Neural progenitor cell (in vitro differentiated cells): ENCODE results near the gene KIAA2012. TPM values are rescaled to one million over a fixed set of nuclear protein-coding genes. Genes with fewer than 3 reads are reported as not detected.
A peak's percentile ranks its signal among the peaks of the same experiment; 100 is the strongest.

Source experiments
- DNase-seq: peaks from one replicate; pipeline ENCODE4 v3.0.0-alpha.2; 2016; ENCODE audit warnings: low spot score
- H2AFZ ChIP-seq: fragments of 200-600 bp; sonication (generic); replicated peaks from 2 replicates; pipeline ENCODE4 v1.6.1; 2016; ENCODE audit warnings: antibody characterized with exemption
- H3F3A ChIP-seq: fragments of 200-600 bp; sonication (generic); 2 replicates; pipeline ENCODE4 v1.6.1; 2016; ENCODE audit warnings: antibody characterized with exemption, low read depth
- H3K27ac ChIP-seq: fragments of 200-600 bp; sonication (generic); 2 replicates; pipeline ENCODE4 v1.5.1; 2016; ENCODE audit warnings: mild to moderate bottlenecking
- H3K27me3 ChIP-seq: fragments of 200-600 bp; sonication (generic); 2 replicates; pipeline ENCODE4 v1.6.1; 2016; ENCODE audit warnings: mild to moderate bottlenecking, moderate library complexity
- H3K36me3 ChIP-seq: fragments of 200-600 bp; sonication (generic); 2 replicates; pipeline ENCODE4 v1.5.1; 2016
- H3K4me1 ChIP-seq: fragments of 200-600 bp; sonication (generic); 2 replicates; pipeline ENCODE4 v1.6.1; 2016; ENCODE audit warnings: mixed run types
- H3K4me2 ChIP-seq: fragments of 200-600 bp; sonication (generic); 2 replicates; pipeline ENCODE4 v1.6.1; 2016
- H3K4me3 ChIP-seq: fragments of 200-600 bp; sonication (generic); 2 replicates; pipeline ENCODE4 v1.5.1; 2016
- H3K79me2 ChIP-seq: fragments of 200-600 bp; sonication (generic); 2 replicates; pipeline ENCODE4 v1.6.1; 2016; ENCODE audit warnings: low read depth
- H3K9ac ChIP-seq: fragments of 200-600 bp; sonication (generic); 2 replicates; pipeline ENCODE4 v1.6.1; 2016
- H3K9me3 ChIP-seq: fragments of 200-600 bp; sonication (generic); 2 replicates; pipeline ENCODE4 v1.5.1; 2016; ENCODE audit warnings: low read depth
- H4K20me1 ChIP-seq: fragments of 200-600 bp; sonication (generic); 2 replicates; pipeline ENCODE4 v1.6.1; 2016; ENCODE audit warnings: low read depth
- H3K27ac Mint-ChIP-seq: 3 replicates; pipeline ENCODE4 v1.8.0; 2021; ENCODE audit warnings: mixed read lengths
- H3K27me3 Mint-ChIP-seq: 2 replicates; pipeline ENCODE4 v1.8.0; 2022; ENCODE audit warnings: low read depth, mild to moderate bottlenecking, inconsistent platforms, moderate library complexity, mixed read lengths; ENCODE audit not compliant: insufficient read depth
- H3K36me3 Mint-ChIP-seq: 3 replicates; pipeline ENCODE4 v1.8.0; 2021; ENCODE audit warnings: mixed read lengths
- H3K4me1 Mint-ChIP-seq: 3 replicates; pipeline ENCODE4 v1.8.0; 2021; ENCODE audit warnings: mixed read lengths
- H3K4me3 Mint-ChIP-seq: 3 replicates; pipeline ENCODE4 v1.8.0; 2021; ENCODE audit warnings: mild to moderate bottlenecking, moderate library complexity, mixed read lengths
- H3K9me3 Mint-ChIP-seq: 3 replicates; pipeline ENCODE4 v1.8.0; 2020; ENCODE audit warnings: mixed read lengths
- EZH2 ChIP-seq: fragments of 200-600 bp; sonication (generic); IDR thresholded peaks from 2 replicates; pipeline ENCODE4 v1.6.1; 2017; ENCODE audit warnings: antibody characterized with exemption, mild to moderate bottlenecking, moderate library complexity
- EZH2phosphoT487 ChIP-seq: fragments of 200-600 bp; sonication (generic); IDR thresholded peaks from 2 replicates; pipeline ENCODE4 v1.6.1; 2017; ENCODE audit warnings: antibody characterized with exemption
- total RNA-seq: library from RNA; depleted of rRNA; stranded (reverse); fragments of >200 nt; gene quantifications from 2 replicates; pipeline ENCODE4 v1.2.3, GENCODE V29; 2015; ENCODE audit warnings: low replicate concordance
- TF ChIP-seq, protein P1 (sequence below): fragments of 200-600 bp; sonication (generic); IDR thresholded peaks from 2 replicates; pipeline ENCODE4 v1.5.1; 2017; ENCODE audit warnings: antibody characterized with exemption, mild to moderate bottlenecking

KIAA2012 gene
- total RNA-seq, 1 donor from 2014 or later: not detected

DNA sequence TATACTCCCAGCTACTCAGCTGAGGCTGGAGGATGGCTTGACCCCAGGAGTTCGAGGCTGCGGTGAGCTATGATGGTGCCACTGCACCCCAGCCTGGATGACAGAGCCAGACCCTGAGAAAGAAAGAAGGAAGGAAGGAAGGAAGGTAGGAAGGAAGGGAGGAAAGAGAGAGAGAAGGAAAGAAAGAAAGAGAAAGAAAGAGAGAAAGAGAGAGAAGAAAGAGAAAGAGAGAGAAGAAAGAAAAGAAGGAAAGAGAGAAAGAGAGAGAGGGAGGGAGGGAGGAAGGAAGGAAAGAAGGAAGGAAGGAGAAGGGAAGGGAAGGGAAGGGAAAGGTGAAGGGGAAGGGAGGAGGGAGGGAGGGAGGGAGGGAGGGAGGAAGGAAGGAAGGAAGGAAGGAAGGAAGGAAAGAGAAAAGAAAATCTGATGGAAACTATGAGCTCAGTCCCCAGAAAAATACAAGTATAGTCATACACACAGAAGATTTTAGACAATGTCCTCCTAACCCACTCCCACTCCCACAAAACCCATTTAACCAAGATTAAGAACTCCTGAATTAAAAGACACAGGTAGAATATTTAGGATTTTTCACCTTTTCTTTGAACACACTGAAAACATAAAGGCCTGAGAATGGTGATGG is 23.8 kb upstream of the KIAA2012 start:
- Histone ChIP-seq H3K79me2 (no peaks in the 10 kb centered on the region), H3K4me3 (no peak overlapping the region), H3K27ac (no peak overlapping the region), H3K36me3 (no peaks in the 10 kb centered on the region), H3K4me2 (peak overlapping the region; percentile 26), H3F3A (peaks cover 37% of the 10 kb centered on the region), H2AFZ (no peak overlapping the region), H3K27me3 (no peaks in the 10 kb centered on the region), H4K20me1 (no peaks in the 10 kb centered on the region), H3K9me3 (no peaks in the 10 kb centered on the region), H3K9ac (no peak overlapping the region), H3K4me1 (peaks cover 50% of the 10 kb centered on the region)
- no peak for DNase-seq
- Mint-ChIP-seq H3K9me3 (no peaks in the 10 kb centered on the region), H3K36me3 (no peaks in the 10 kb centered on the region), H3K4me1 (peaks cover 54% of the 10 kb centered on the region), H3K27me3 (peaks cover 2% of the 10 kb centered on the region), H3K4me3 (no peak overlapping the region), H3K27ac (no peak overlapping the region)
- TF ChIP-seq EZH2phosphoT487: no peak

DNA sequence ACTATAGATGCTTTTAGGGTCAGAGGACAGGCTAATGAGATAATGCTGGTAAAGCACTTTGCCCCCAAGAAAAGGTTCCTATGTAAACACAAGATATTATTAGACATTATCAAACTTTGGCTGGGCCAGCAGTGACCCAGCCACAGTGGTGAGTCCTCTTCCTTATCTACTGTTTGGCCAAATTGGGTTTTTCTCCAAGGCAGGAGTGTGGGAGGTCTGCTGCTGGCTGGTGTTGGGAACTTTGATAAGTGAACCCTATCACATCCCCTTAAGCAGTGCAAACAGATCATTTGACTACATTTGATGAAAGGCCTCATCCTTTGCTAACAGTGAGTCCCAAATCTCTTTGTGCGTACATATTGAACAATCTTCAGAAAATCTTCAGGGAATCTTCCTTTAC is 23.2 kb upstream of the KIAA2012 start:
- Histone ChIP-seq H3K36me3 (no peaks in the 10 kb centered on the region), H3K9ac (no peak overlapping the region), H3F3A (peaks cover 42% of the 10 kb centered on the region), H3K79me2 (no peaks in the 10 kb centered on the region), H3K9me3 (no peaks in the 10 kb centered on the region), H3K4me3 (no peak overlapping the region), H3K4me1 (peaks cover 49% of the 10 kb centered on the region), H2AFZ (no peak overlapping the region), H3K27ac (no peak overlapping the region), H3K4me2 (peak overlapping the region; percentile 26), H4K20me1 (no peaks in the 10 kb centered on the region), H3K27me3 (no peaks in the 10 kb centered on the region)
- no peak overlapping the region for H3K27ac Mint-ChIP-seq
- no peaks in the 10 kb centered on the region for H3K9me3 Mint-ChIP-seq
- no peak overlapping the region for H3K4me3 Mint-ChIP-seq
- DNase-seq: no peak
- peaks cover 54% of the 10 kb centered on the region for H3K4me1 Mint-ChIP-seq
- H3K36me3 Mint-ChIP-seq: no peaks in the 10 kb centered on the region
- TF ChIP-seq EZH2: no peak
- peaks cover 2% of the 10 kb centered on the region for H3K27me3 Mint-ChIP-seq

GRCh38 chr2:202050652-202051051 is 22.4 kb upstream of the KIAA2012 start:
- H3K4me3 ChIP-seq: no peak overlapping the region
- H3K4me1 Mint-ChIP-seq: peaks cover 49% of the 10 kb centered on the region
- H3F3A ChIP-seq: peaks cover 36% of the 10 kb centered on the region
- peaks cover 2% of the 10 kb centered on the region for H3K27me3 Mint-ChIP-seq
- TF ChIP-seq EZH2: no peak
- no peak for TF ChIP-seq EZH2phosphoT487
- TF ChIP-seq, protein P1, sequence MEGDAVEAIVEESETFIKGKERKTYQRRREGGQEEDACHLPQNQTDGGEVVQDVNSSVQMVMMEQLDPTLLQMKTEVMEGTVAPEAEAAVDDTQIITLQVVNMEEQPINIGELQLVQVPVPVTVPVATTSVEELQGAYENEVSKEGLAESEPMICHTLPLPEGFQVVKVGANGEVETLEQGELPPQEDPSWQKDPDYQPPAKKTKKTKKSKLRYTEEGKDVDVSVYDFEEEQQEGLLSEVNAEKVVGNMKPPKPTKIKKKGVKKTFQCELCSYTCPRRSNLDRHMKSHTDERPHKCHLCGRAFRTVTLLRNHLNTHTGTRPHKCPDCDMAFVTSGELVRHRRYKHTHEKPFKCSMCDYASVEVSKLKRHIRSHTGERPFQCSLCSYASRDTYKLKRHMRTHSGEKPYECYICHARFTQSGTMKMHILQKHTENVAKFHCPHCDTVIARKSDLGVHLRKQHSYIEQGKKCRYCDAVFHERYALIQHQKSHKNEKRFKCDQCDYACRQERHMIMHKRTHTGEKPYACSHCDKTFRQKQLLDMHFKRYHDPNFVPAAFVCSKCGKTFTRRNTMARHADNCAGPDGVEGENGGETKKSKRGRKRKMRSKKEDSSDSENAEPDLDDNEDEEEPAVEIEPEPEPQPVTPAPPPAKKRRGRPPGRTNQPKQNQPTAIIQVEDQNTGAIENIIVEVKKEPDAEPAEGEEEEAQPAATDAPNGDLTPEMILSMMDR: no peak
- H4K20me1 ChIP-seq: no peaks in the 10 kb centered on the region
- H3K27ac Mint-ChIP-seq: no peak overlapping the region
- no peak overlapping the region for H3K4me2 ChIP-seq
- H3K4me1 ChIP-seq: peaks cover 41% of the 10 kb centered on the region
- no peaks in the 10 kb centered on the region for H3K36me3 ChIP-seq
- no peaks in the 10 kb centered on the region for H3K36me3 Mint-ChIP-seq
- no peak overlapping the region for H2AFZ ChIP-seq
- no peaks in the 10 kb centered on the region for H3K27me3 ChIP-seq
- no peak for DNase-seq
- H3K79me2 ChIP-seq: no peaks in the 10 kb centered on the region
- no peak overlapping the region for H3K4me3 Mint-ChIP-seq
- peak overlapping the region; percentile 26 for H3K27ac ChIP-seq
- H3K9ac ChIP-seq: no peak overlapping the region
- H3K9me3 Mint-ChIP-seq: no peaks in the 10 kb centered on the region
- H3K9me3 ChIP-seq: no peaks in the 10 kb centered on the region

DNA sequence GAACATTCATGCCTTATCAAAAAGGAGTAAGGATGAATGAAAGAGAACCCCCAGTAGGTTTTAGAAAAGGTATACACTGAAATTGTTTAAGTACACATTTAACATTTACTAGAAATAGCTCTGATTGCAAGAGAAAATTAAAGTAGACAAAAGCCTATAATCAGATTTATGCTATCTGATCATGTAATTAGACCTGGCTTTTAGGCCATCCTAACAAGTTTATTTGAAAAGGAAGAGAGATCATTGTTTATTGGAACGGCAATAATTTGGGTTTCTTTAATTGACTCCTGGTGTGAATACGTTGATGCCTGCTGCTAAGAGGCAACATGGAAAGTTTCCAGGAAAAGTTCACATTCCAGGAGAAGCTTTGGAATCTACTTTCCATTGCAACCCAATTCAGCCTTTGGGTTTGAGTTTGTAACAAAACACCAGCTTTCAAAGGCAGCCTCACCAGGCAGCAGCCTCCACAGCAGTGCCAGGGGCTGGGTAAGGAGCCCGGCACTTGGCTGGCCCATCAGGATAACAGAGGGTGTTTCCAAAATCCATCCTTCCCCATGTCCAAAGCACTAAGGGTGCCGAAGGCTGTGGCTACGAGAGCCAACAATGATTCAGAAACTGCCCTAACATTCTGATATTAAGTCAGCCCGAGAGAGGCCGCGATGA is 21.4 kb upstream of the KIAA2012 start:
- H3K27me3 ChIP-seq: no peaks in the 10 kb centered on the region
- H3K27ac ChIP-seq: peak overlapping the region; percentile 26
- peaks cover 29% of the 10 kb centered on the region for H3F3A ChIP-seq
- no peaks in the 10 kb centered on the region for H3K36me3 ChIP-seq
- no peak overlapping the region for H3K9ac ChIP-seq
- H4K20me1 ChIP-seq: no peaks in the 10 kb centered on the region
- Mint-ChIP-seq H3K27me3 (peaks cover 2% of the 10 kb centered on the region), H3K4me1 (peaks cover 40% of the 10 kb centered on the region), H3K4me3 (no peak overlapping the region), H3K36me3 (no peaks in the 10 kb centered on the region), H3K27ac (no peak overlapping the region), H3K9me3 (no peaks in the 10 kb centered on the region)
- no peak overlapping the region for H2AFZ ChIP-seq
- H3K4me2 ChIP-seq: peak overlapping the region; percentile 61
- H3K4me3 ChIP-seq: peak overlapping the region; percentile 12
- TF ChIP-seq, protein P1: no peak
- no peak for TF ChIP-seq EZH2phosphoT487
- H3K4me1 ChIP-seq: peaks cover 35% of the 10 kb centered on the region
- H3K79me2 ChIP-seq: no peaks in the 10 kb centered on the region
- peak; percentile 68 for DNase-seq
- no peaks in the 10 kb centered on the region for H3K9me3 ChIP-seq
